ENCODE data around the gene CLPTM1L.

Gene CLPTM1L

GRCh38 chr5:1357946-1358725, 13.2 kb upstream of the CLPTM1L start:
- no peak overlapping the region for H3K27ac ChIP-seq
- TF ChIP-seq CTCF (conservative IDR thresholded peaks at IDR 0.05) (no peak), ZFX (IDR thresholded peaks at IDR 0.05) (no peak)

- TF ChIP-seq CTCF (conservative IDR thresholded peaks at IDR 0.05) (no peak), ZFX (IDR thresholded peaks at IDR 0.05) (no peak)
- H3K27ac ChIP-seq = no peak overlapping the region
Observed at GRCh38 chr5:1356873-1357787, 12.2 kb upstream of the CLPTM1L start.

GRCh38 chr5:1354576-1354975, 9.7 kb upstream of the CLPTM1L start:
- no peak overlapping the region for H3K27ac ChIP-seq
- no peak for TF ChIP-seq CTCF (conservative IDR thresholded peaks at IDR 0.05)
- no peak for TF ChIP-seq ZFX (IDR thresholded peaks at IDR 0.05)

GRCh38 chr5:1352231-1353219, 7.6 kb upstream of the CLPTM1L start:
- H3K27ac ChIP-seq = no peak overlapping the region
- TF ChIP-seq ZFX (IDR thresholded peaks at IDR 0.05) (no peak), CTCF (conservative IDR thresholded peaks at IDR 0.05) (no peak)

- H3K27ac ChIP-seq = no peak overlapping the region
- TF ChIP-seq ZFX (IDR thresholded peaks at IDR 0.05) = no peak
- no peak for TF ChIP-seq CTCF (conservative IDR thresholded peaks at IDR 0.05)
Observed at GRCh38 chr5:1351156-1351555, 6.3 kb upstream of the CLPTM1L start.

GRCh38 chr5:1349246-1349645, 4.3 kb upstream of the CLPTM1L start:
- no peak overlapping the region for H3K27ac ChIP-seq

More at GRCh38 chr5:1349246-1349645, 4.3 kb upstream of the CLPTM1L start:
- TF ChIP-seq ZFX (IDR thresholded peaks at IDR 0.05) (no peak), CTCF (conservative IDR thresholded peaks at IDR 0.05) (no peak)

Measured in C4-2B (cell line).